ENCODE results near the gene GCSAM.

GRCh38 chr3:112137781-112138180 is 4.7 kb upstream of the GCSAM start:
- TF ChIP-seq CTCF (IDR thresholded peaks at IDR 0.05), result no peak
- TF ChIP-seq POLR2A (IDR thresholded peaks at IDR 0.05), result no peak

Measured in testis (tissue), 2 donors.